ENCODE data around the gene TCEA2. TPM values are rescaled to one million over a fixed set of nuclear protein-coding genes. Genes with fewer than 3 reads are reported as not detected.

Gene TCEA2
- polyA plus RNA-seq, 1 experiment = 34.2 TPM

GRCh38 chr20:64069614-64070243, 6.7 kb downstream of the TCEA2 start:
- H3K27me3 ChIP-seq (ENCODE audit: control insufficient read depth, insufficient read depth, low read length) = no peaks in the 10 kb centered on the region
- TF ChIP-seq CTCF (IDR thresholded peaks at IDR 0.05; ENCODE audit: insufficient read depth, low read depth, low read length) = peak; percentile 83
- ChIA-PET POLR2A (no interaction called here), CTCF (interaction anchor here (0.7 to 3.4 kb wide), 9 partner anchors 10 to 161 kb away, joined by 3 to 31 read pairs (median 4); partner anchors contain the start of genes LKAAEAR1, OPRL1, PRPF6 and RGS19)
- H3K36me3 ChIP-seq (ENCODE audit: control insufficient read depth, insufficient read depth, low read length) = peaks cover 11% of the 10 kb centered on the region
- H3K4me3 ChIP-seq (ENCODE audit: low read depth, low read length) = no peak overlapping the region
- DNase-seq (ENCODE audit: low read depth) = no peak

DNA sequence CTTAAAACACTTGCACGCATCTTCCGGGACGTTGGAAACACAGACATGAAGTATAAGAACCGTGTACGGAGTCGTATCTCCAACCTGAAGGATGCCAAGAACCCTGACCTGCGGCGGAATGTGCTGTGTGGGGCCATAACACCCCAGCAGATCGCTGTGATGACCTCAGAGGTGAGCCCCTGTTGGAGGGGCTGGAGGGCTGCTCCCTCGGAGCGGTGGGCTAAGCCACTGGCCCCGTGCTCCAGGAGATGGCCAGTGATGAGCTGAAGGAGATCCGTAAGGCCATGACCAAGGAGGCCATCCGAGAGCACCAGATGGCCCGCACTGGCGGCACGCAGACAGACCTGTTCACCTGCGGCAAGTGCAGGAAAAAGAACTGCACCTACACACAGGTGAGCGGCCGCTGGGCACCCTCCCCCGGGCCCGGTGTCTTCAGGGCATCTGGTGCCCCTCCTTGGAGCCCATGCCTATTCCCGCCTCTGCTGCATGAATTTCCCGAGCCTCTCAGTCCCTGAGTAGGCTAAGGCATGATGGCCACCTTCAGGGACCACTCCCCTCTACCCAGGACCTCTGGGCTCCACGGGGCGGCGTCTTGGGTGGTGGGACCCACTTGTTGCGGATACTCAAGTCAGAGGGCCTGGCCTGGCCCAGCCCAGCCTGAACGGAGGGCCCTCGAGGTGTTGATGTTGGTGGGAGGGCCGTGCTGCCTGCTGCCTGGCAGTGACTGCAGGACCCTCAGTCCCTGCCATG, 7.4 kb downstream of the TCEA2 start:
- ChIA-PET POLR2A (no interaction called here), CTCF (interaction anchor here (0.7 to 3.0 kb wide), 7 partner anchors 9 to 119 kb away, joined by 3 to 31 read pairs (median 4); partner anchors contain the start of genes LKAAEAR1, OPRL1, PRPF6 and RGS19)
- H3K27me3 ChIP-seq (ENCODE audit: control insufficient read depth, insufficient read depth, low read length) = no peaks in the 10 kb centered on the region
- H3K4me3 ChIP-seq (ENCODE audit: low read depth, low read length) = no peak overlapping the region
- no peak for TF ChIP-seq CTCF (IDR thresholded peaks at IDR 0.05; ENCODE audit: insufficient read depth, low read depth, low read length)
- peaks cover 11% of the 10 kb centered on the region for H3K36me3 ChIP-seq (ENCODE audit: control insufficient read depth, insufficient read depth, low read length)
- DNase-seq (ENCODE audit: low read depth) = no peak

DNA sequence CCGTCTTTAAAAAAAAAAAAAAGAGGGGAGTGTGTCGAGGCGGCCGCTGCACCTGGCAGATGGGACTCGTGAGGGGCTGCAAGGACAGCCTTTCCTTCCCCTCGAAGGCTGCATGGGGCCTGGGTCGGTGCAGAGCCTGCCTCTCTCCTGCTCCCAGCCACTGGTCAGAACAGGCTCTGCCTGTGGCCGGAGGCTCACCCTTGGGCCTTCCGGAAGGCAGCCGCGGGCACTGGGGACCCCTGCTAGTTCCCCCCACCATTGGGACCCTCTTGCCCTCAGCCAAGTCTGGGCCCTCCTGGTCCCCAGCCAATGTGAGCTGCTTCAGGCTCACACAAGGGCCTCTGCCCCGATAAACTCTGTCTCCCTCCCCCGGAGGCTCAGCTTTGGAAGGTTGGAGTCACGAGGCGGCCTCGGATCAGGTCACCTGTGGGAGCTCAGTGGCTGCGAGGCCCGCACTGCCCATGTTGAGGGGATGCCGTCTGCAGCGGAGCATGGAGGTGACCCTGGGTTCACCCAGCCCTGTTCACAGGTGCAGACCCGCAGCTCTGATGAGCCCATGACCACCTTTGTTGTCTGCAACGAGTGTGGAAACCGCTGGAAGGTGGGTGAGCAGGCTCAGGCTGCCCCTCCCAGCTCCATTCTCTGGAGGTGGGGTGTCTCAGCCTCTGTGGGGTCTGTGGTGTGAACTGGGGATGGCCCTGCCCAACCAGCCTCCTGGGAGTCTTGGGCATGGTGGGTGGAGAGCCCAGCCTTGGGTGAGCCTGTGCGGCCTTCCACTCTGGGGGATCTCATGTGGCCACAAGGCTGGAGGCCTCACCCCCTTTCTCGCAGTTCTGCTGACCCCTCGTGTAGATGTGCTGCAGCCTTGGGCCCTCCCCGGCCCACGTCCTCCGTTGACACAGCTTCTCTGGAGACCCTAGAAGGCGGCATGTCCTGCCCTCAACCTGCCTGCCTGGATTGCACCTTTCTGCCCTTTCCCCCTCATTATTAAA, 8.6 kb downstream of the TCEA2 start:
- ChIA-PET POLR2A (no interaction called here), CTCF (interaction anchor here (1.0 to 1.3 kb wide), 2 partner anchors 14 to 101 kb away, joined by 3 to 5 read pairs; no protein-coding TSS in a partner anchor)
- no peak for DNase-seq (ENCODE audit: low read depth)
- Histone ChIP-seq H3K4me3 (ENCODE audit: low read depth, low read length) (no peak overlapping the region), H3K27me3 (ENCODE audit: control insufficient read depth, insufficient read depth, low read length) (no peaks in the 10 kb centered on the region), H3K36me3 (ENCODE audit: control insufficient read depth, insufficient read depth, low read length) (peaks cover 11% of the 10 kb centered on the region)
- TF ChIP-seq CTCF (IDR thresholded peaks at IDR 0.05; ENCODE audit: insufficient read depth, low read depth, low read length) = no peak

- no peak overlapping the region for H3K4me3 ChIP-seq (ENCODE audit: low read depth, low read length)
- DNase-seq (ENCODE audit: low read depth) = no peak
- TF ChIP-seq CTCF (IDR thresholded peaks at IDR 0.05; ENCODE audit: insufficient read depth, low read depth, low read length) = no peak
- POLR2A ChIA-PET = no interaction called here
- H3K36me3 ChIP-seq (ENCODE audit: control insufficient read depth, insufficient read depth, low read length) = peaks cover 11% of the 10 kb centered on the region
- no peaks in the 10 kb centered on the region for H3K27me3 ChIP-seq (ENCODE audit: control insufficient read depth, insufficient read depth, low read length)
- CTCF ChIA-PET = interaction anchor here (0.7 to 1.9 kb wide), 4 partner anchors 11 to 102 kb away, joined by 3 to 10 read pairs (median 4); partner anchors contain the start of gene LKAAEAR1
Observed at GRCh38 chr20:64072498-64073063, 9.6 kb downstream of the TCEA2 start.

All from BJ (cell line).